Ascending aorta (tissue), 2 donors: ENCODE data around the gene SLC25A18. TPM values are rescaled to one million over a fixed set of nuclear protein-coding genes. Genes with fewer than 3 reads are reported as not detected.
"Not testable (repeated sequence)": the region's sequence is repeated elsewhere in the genome, so short reads cannot be mapped to it uniquely, and the experiment has no call there.

Experiments used
- DNase-seq, 2 donors: peaks; one replicate each; pipeline ENCODE4 v3.0.0-alpha.2; 2019; ENCODE audit warnings: low spot score in 2 of 2
- H3K27ac ChIP-seq, 2 donors: fragments of 200-600 bp; sonication (generic); one replicate each; pipeline ENCODE4 v1.5.1; 2016 to 2017; ENCODE audit warnings: mild to moderate bottlenecking in 1 of 2
- H3K27me3 ChIP-seq: fragments of 200-600 bp; sonication (generic); one replicate; pipeline ENCODE4 v1.5.1; 2017
- H3K36me3 ChIP-seq, 2 donors: fragments of 200-600 bp; sonication (generic); one replicate each; pipeline ENCODE4 v1.5.1; 2016
- H3K4me1 ChIP-seq, 2 donors: fragments of 200-600 bp; sonication (generic); one replicate each; pipeline ENCODE4 v1.5.1; 2016 to 2017; ENCODE audit warnings: mild to moderate bottlenecking in 1 of 2
- H3K4me3 ChIP-seq, 2 donors: fragments of 200-600 bp; sonication (generic); one replicate each; pipeline ENCODE4 v1.5.1; 2016 to 2017; ENCODE audit warnings: mild to moderate bottlenecking in 1 of 2
- H3K9me3 ChIP-seq, 2 donors: fragments of 200-600 bp; sonication (generic); one replicate each; pipeline ENCODE4 v1.5.1; 2016
- CTCF ChIP-seq, 3 experiments: fragments of 200-600 bp in 2 of 3; fragments of 450-650 bp in 1 of 3; sonication (generic) in 2 of 3; IDR thresholded peaks; one replicate each; pipeline ENCODE4 v1.5.1; 2016 to 2019; ENCODE audit warnings: antibody characterized with exemption in 3 of 3, mild to moderate bottlenecking in 1 of 3, moderate library complexity in 1 of 3
- intact Hi-C: fragments of 100-400 bp; cut with DNase I; formaldehyde crosslinking; loops from one replicate; pipeline ENCODE4 v1.15.1; 2023
- total RNA-seq: library from RNA; depleted of rRNA; stranded (reverse); fragments of >200 nt; gene quantifications from one replicate; pipeline ENCODE4 v1.1.0, GENCODE V29; 2016

SLC25A18 gene
- total RNA-seq, 1 donor from 2014 or later: not detected

DNA sequence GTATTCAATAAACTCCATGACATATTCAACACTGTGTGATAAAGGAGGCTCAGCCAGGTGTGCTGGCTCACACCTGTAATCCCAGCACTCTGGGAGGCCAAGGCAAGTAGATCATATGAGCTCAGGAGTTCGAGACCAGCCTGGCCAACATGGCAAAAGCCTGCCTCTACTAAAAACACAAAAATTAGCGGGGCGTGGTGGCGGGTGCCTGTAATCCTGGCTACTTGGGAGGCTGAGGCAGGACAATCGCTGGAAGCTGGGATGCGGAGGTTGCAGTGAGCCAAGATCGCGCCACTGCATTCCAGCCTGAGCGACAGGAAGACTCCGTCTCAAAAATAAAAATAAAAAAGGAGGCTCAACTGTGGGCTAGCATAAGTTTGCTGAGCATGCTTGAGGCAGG, 4.1 kb upstream of the SLC25A18 start:
- Histone ChIP-seq H3K27ac (no peak overlapping the region), H3K9me3 (no peaks in the 10 kb centered on the region), H3K4me3 (no peak overlapping the region), H3K27me3 (no peaks in the 10 kb centered on the region), H3K36me3 (no peaks in the 10 kb centered on the region), H3K4me1 (peaks cover 0 to 5% of the 10 kb centered on the region in 2 donors)
- no peak for TF ChIP-seq CTCF (IDR thresholded peaks at IDR 0.05)
- DNase-seq: no peak
- intact Hi-C loops: no loop called here

DNA sequence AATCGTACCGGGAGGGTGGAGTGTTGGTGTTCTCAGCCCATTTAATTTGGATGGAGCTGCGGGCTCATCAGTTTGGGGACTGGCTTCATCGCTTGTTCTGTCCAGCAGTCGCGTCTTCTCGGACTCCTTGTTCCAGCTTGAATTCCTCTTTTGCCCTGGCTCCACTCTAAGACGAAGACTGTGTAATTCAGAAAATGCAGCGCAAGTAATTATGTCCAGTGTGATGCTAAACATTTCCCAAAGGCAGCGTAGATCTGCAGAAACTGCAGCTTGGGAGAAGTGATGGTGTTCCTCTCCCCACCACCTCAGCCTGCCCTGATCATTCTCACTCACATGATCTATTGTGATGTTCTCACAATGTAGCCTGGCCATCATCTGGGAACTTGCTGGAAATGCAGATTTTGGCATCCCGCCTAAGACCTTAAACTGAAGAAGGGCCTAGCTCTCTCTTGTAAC, 666 bp downstream of the SLC25A18 start:
- intact Hi-C loops: no loop called here
- TF ChIP-seq CTCF (IDR thresholded peaks at IDR 0.05): no peak
- no peak overlapping the region for H3K4me3 ChIP-seq
- no peaks in the 10 kb centered on the region for H3K9me3 ChIP-seq
- DNase-seq: no peak
- no peaks in the 10 kb centered on the region for H3K27me3 ChIP-seq
- H3K27ac ChIP-seq: peak overlapping the region in 1 of 2 donors; percentile 68
- peaks cover 0 to 5% of the 10 kb centered on the region in 2 donors for H3K4me1 ChIP-seq
- H3K36me3 ChIP-seq: no peaks in the 10 kb centered on the region

DNA sequence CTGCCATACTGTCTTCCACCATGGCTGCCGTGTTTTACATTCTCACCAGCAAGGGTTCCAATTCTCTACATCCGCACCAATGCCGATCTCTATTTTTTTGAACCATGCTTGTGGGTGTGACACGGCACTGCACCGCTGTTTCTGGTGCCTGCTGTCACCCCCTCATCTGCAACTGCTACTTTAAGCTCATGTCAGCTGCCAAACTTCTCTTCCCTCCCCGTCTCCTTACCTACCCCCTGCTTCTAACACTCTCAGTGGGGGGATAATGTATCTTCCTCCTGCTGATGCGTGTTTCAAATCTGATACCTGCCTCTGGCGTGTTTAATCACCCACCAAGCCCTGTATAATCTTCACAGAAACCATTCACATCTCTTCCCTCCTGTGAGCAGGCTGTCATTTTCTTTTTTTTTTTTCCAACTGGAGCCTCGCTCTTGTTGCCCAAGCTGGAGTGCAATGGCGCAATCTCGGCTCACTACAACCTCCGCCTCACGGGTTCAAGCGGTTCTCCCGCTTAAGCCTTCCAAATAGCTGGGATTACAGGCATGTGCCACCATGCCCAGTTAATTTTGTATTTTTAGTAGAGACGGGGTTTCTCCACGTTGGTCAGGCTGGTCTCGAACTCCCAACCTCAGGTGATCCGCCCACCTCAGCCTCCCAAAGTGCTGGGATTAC, 2.9 kb downstream of the SLC25A18 start:
- H3K27ac ChIP-seq, H3K4me3 ChIP-seq: not testable (repeated sequence)

DNA sequence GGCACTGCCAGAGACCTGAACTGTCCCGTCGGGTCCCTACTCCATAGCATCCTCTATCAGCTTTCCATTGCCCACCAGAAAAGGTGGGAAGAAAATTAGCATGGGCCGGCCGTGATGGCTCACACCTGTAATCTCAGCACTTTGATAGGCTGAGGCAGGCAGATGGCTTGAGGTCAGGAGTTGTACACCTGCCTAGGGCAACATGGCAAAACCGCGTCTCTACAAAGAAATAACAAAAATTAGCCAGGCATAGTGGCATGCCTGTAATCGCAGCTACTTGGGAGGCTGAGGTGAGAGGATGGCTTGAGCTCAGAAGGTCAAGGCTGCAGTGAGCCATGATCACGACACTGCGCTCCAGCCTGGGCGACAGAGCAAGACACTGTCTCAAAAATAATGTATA, 3.5 kb downstream of the SLC25A18 start:
- no peak overlapping the region for H3K27ac ChIP-seq
- intact Hi-C loops: no loop called here

More for the DNA sequence above, 2.9 kb downstream of the SLC25A18 start:
- DNase-seq, H3K36me3 ChIP-seq, H3K27me3 ChIP-seq, intact Hi-C loops, H3K9me3 ChIP-seq: not testable (repeated sequence)
- H3K4me1 ChIP-seq: peaks cover 4 to 16% of the 10 kb centered on the region in 2 donors

GRCh38 chr22:17569971-17570511, 6.7 kb downstream of the SLC25A18 start:
- Histone ChIP-seq H3K4me3 (peak overlapping the region in 1 of 2 donors; percentile 60), H3K27ac (peak overlapping the region; percentile 61), H3K4me1 (peaks cover 4 to 19% of the 10 kb centered on the region in 2 donors), H3K9me3 (no peaks in the 10 kb centered on the region), H3K36me3 (no peaks in the 10 kb centered on the region), H3K27me3 (no peaks in the 10 kb centered on the region)
- intact Hi-C loops: loop anchor here (5.0 kb wide), 1 partner anchor 57 kb away; the partner anchor contains the start of gene ATP6V1E1
- no peak for DNase-seq
- no peak for TF ChIP-seq CTCF (IDR thresholded peaks at IDR 0.05)

More for the DNA sequence above, 3.5 kb downstream of the SLC25A18 start:
- Histone ChIP-seq H3K27me3 (no peaks in the 10 kb centered on the region), H3K9me3 (no peaks in the 10 kb centered on the region), H3K36me3 (no peaks in the 10 kb centered on the region), H3K4me3 (no peak overlapping the region), H3K4me1 (peaks cover 4 to 22% of the 10 kb centered on the region in 2 donors)
- no peak for DNase-seq
- no peak for TF ChIP-seq CTCF (IDR thresholded peaks at IDR 0.05)
